Mucosa of descending colon (tissue), 3 donors: ENCODE results near the gene PDE4B. TPM values are rescaled to one million over a fixed set of nuclear protein-coding genes. Genes with fewer than 3 reads are reported as not detected.

Experiments used
- ATAC-seq: fragments of 200-7000 bp; cut with Tn5 transposase; one replicate; pipeline ENCODE4 v1.9.1; 2020; ENCODE audit warnings: mild to moderate bottlenecking, moderate library complexity
- DNase-seq, 3 donors: peaks; one replicate each; pipeline ENCODE4 v3.0.0-alpha.2; 2020
- H3K36me3 ChIP-seq: fragments of 200-600 bp; one replicate; pipeline ENCODE4 v1.8.0; 2021; ENCODE audit warnings: low read depth, mild to moderate bottlenecking
- H3K4me1 ChIP-seq: fragments of 200-600 bp; one replicate; pipeline ENCODE4 v1.8.0; 2021; ENCODE audit warnings: low read depth, mild to moderate bottlenecking
- H3K4me3 ChIP-seq: fragments of 200-600 bp; one replicate; pipeline ENCODE4 v1.8.0; 2021; ENCODE audit warnings: mild to moderate bottlenecking
- H3K9me3 ChIP-seq: fragments of 200-600 bp; one replicate; pipeline ENCODE4 v1.8.0; 2021; ENCODE audit warnings: mild to moderate bottlenecking
- CTCF ChIP-seq: fragments of 200-600 bp; IDR thresholded peaks from one replicate; pipeline ENCODE4 v1.8.0; 2022; ENCODE audit warnings: antibody characterized with exemption, mild to moderate bottlenecking
- intact Hi-C, 2 donors: fragments of 100-400 bp; cut with DNase I in 1 of 2; cut with micrococcal nuclease in 1 of 2; formaldehyde crosslinking; loops; one replicate each; pipeline versions ENCODE4 v1.11.0 to v1.11.1; 2022; cut with DNase I, micrococcal nuclease
- total RNA-seq, 3 donors: library from RNA; stranded (reverse); fragmentation: NEBNext Ultra II Directional in 2 of 3; extraction: Animal tissue kit (Norgen Biotek cat#: 25700) in 2 of 3; gene quantifications; one replicate each; pipeline versions ENCODE4 v1.2.1 to v1.2.4, GENCODE V29; 2021 to 2023
- donor health status: DM: no; HTN: no; CAD: no; lungs with moderate emphysema.
- donor health status: DM: no; HTN: no; CAD: no.
- donor health status: DM: no; HTN: yes; CAD: no.

PDE4B gene
- total RNA-seq, 3 donors from 2014 or later = 3.4 to 6.6 (median 4.9) TPM

GRCh38 chr1:66328896-66329295 is 536.2 kb downstream of the PDE4B start:
- Histone ChIP-seq H3K36me3 (no peaks in the 10 kb centered on the region), H3K4me3 (no peak overlapping the region), H3K9me3 (no peaks in the 10 kb centered on the region), H3K4me1 (peaks cover 12% of the 10 kb centered on the region)
- ATAC-seq (no peak), DNase-seq (no peak)
- TF ChIP-seq CTCF = no peak
- intact Hi-C loops = no loop called here

- Histone ChIP-seq H3K36me3 (no peaks in the 10 kb centered on the region), H3K4me3 (no peak overlapping the region), H3K4me1 (peaks cover 12% of the 10 kb centered on the region), H3K9me3 (no peaks in the 10 kb centered on the region)
- DNase-seq (no peak), ATAC-seq (peak; percentile 30)
- intact Hi-C loops = loop anchor here (5.0 kb wide), 2 partner anchors 58 to 68 kb away; no protein-coding TSS in a partner anchor
- no peak for TF ChIP-seq CTCF
Observed at GRCh38 chr1:66330722-66331141, 538.0 kb downstream of the PDE4B start.

- H3K9me3 ChIP-seq = no peaks in the 10 kb centered on the region
- no peak for TF ChIP-seq CTCF
- peak; percentile 62 to 68 (median 66) for DNase-seq
- H3K4me3 ChIP-seq = peak overlapping the region; percentile 14
- peak; percentile 67 for ATAC-seq
- H3K36me3 ChIP-seq = no peaks in the 10 kb centered on the region
- peaks cover 12% of the 10 kb centered on the region for H3K4me1 ChIP-seq
- intact Hi-C loops = loop anchor here (5.0 kb wide), 2 partner anchors 60 to 70 kb away; no protein-coding TSS in a partner anchor
Observed at GRCh38 chr1:66331658-66332547, 539.2 kb downstream of the PDE4B start.

GRCh38 chr1:66332548-66332901 is 539.8 kb downstream of the PDE4B start:
- Histone ChIP-seq H3K4me1 (peaks cover 12% of the 10 kb centered on the region), H3K9me3 (no peaks in the 10 kb centered on the region), H3K4me3 (peak overlapping the region; percentile 14), H3K36me3 (no peaks in the 10 kb centered on the region)
- no peak for DNase-seq
- intact Hi-C loops = loop anchor here (5.0 kb wide), 2 partner anchors 60 to 70 kb away; no protein-coding TSS in a partner anchor
- TF ChIP-seq CTCF = no peak
- ATAC-seq = peak; percentile 8

GRCh38 chr1:66333466-66334199 is 540.9 kb downstream of the PDE4B start:
- ATAC-seq (peak; percentile 1), DNase-seq (peak; percentile 32 to 60 (median 43))
- Histone ChIP-seq H3K4me1 (peaks cover 12% of the 10 kb centered on the region), H3K4me3 (no peak overlapping the region), H3K36me3 (no peaks in the 10 kb centered on the region), H3K9me3 (no peaks in the 10 kb centered on the region)
- TF ChIP-seq CTCF = no peak
- intact Hi-C loops = loop anchor here (5.0 kb wide), 2 partner anchors 61 to 71 kb away; no protein-coding TSS in a partner anchor
